ENCODE measurements around the gene ZFYVE19.
A peak's percentile ranks its signal among the peaks of the same experiment; 100 is the strongest.
"Not testable (repeated sequence)": the region's sequence is repeated elsewhere in the genome, so short reads cannot be mapped to it uniquely, and the experiment has no call there.

Gene ZFYVE19

GRCh38 chr15:40852529-40852928 lies 45.6 kb downstream of the ZFYVE19 start:
- no peak for DNase-seq

GRCh38 chr15:40853241-40853890 lies 46.5 kb downstream of the ZFYVE19 start:
- no peak for DNase-seq

- DNase-seq, result no peak
These were observed 47.3 kb downstream of the ZFYVE19 start for GRCh38 chr15:40854161-40854560.

- no peak for DNase-seq
These were observed 48.9 kb downstream of the ZFYVE19 start for GRCh38 chr15:40855706-40856234.

- no peak for DNase-seq
These were observed 49.9 kb downstream of the ZFYVE19 start for GRCh38 chr15:40856746-40857145.

GRCh38 chr15:40857601-40858341 lies 50.9 kb downstream of the ZFYVE19 start:
- peak; percentile 92 for DNase-seq

- DNase-seq, result no peak
These were observed 51.8 kb downstream of the ZFYVE19 start for GRCh38 chr15:40858706-40859105.

GRCh38 chr15:40859206-40859851 lies 52.4 kb downstream of the ZFYVE19 start:
- peak; percentile 94 for DNase-seq

- DNase-seq, result not testable (repeated sequence)
These were observed 54.3 kb downstream of the ZFYVE19 start for GRCh38 chr15:40861147-40861546.

GRCh38 chr15:40863660-40864270 lies 56.9 kb downstream of the ZFYVE19 start:
- no peak for DNase-seq

Measured in stimulated activated CD8-positive, alpha-beta memory T cell treated with anti-CD3 and anti-CD28 coated beads, Interleukin-4, amount 100 ng/mL, for 48 hours (primary cell).